Tibial nerve (tissue), 3 donors: Measurements from ENCODE around the gene THG1L.

Experiments
- EP300 ChIP-seq, 2 donors: sonication (generic); formaldehyde crosslinking; IDR thresholded peaks; one replicate each; pipeline ENCODE4 v1.6.1; 2017; ENCODE audit warnings: antibody characterized with exemption in 2 of 2, mild to moderate bottlenecking in 1 of 2
- POLR2A ChIP-seq, 2 donors: fragments of 450-650 bp; IDR thresholded peaks; one replicate each; pipeline ENCODE4 v1.6.1; 2017; ENCODE audit warnings: antibody characterized with exemption in 2 of 2, mild to moderate bottlenecking in 2 of 2, moderate library complexity in 2 of 2

GRCh38 chr5:157747173-157747740 lies 16.0 kb downstream of the THG1L start:
- TF ChIP-seq POLR2A (IDR thresholded peaks at IDR 0.05) (no peak), EP300 (IDR thresholded peaks at IDR 0.05) (no peak)
